Sigmoid colon (tissue), 7 donors: Measurements from ENCODE around the gene GPR150. TPM values are rescaled to one million over a fixed set of nuclear protein-coding genes. Genes with fewer than 3 reads are reported as not detected.

Experiments
- DNase-seq: peaks from one replicate; pipeline ENCODE4 v3.0.0-alpha.2; 2019
- H3K27ac ChIP-seq, 4 donors: fragments of 200-600 bp; sonication (generic); one replicate each; pipeline ENCODE4 v1.5.1; 2016 to 2019; ENCODE audit warnings: mild to moderate bottlenecking in 1 of 4
- H3K27me3 ChIP-seq, 3 donors: fragments of 200-600 bp; sonication (generic); one replicate each; pipeline ENCODE4 v1.5.1; 2019; ENCODE audit warnings: mild to moderate bottlenecking in 1 of 3
- H3K36me3 ChIP-seq, 4 donors: fragments of 200-600 bp; sonication (generic); one replicate each; pipeline ENCODE4 v1.5.1; 2016 to 2019
- H3K4me1 ChIP-seq, 4 donors: fragments of 200-600 bp; sonication (generic); one replicate each; pipeline ENCODE4 v1.5.1; 2017 to 2019
- H3K4me3 ChIP-seq, 4 donors: fragments of 200-600 bp; sonication (generic); one replicate each; pipeline ENCODE4 v1.5.1; 2017 to 2019; ENCODE audit warnings: mild to moderate bottlenecking in 2 of 4, moderate library complexity in 1 of 4
- H3K9me3 ChIP-seq, 4 donors: fragments of 200-600 bp in 3 of 4; sonication (generic) in 3 of 4; one replicate each; pipeline versions ENCODE4 v1.5.1 to v1.6.1; 2013 to 2019
- EP300 ChIP-seq, 4 donors: sonication (generic); formaldehyde crosslinking; IDR thresholded peaks; one replicate each; pipeline ENCODE4 v1.6.1; 2017; ENCODE audit warnings: antibody characterized with exemption in 4 of 4
- POLR2A ChIP-seq, 2 donors: fragments of 450-650 bp; IDR thresholded peaks; one replicate each; pipeline ENCODE4 v1.6.1; 2016; ENCODE audit warnings: antibody characterized with exemption in 2 of 2, mild to moderate bottlenecking in 2 of 2, moderate library complexity in 2 of 2
- POLR2AphosphoS5 ChIP-seq, 4 donors: sonication (generic); formaldehyde crosslinking; IDR thresholded peaks; one replicate each; pipeline ENCODE4 v1.6.1; 2017; ENCODE audit warnings: antibody characterized with exemption in 4 of 4
- WGBS, 2 donors: extraction: QIAGEN DNeasy Blood & Tissue Kit; methylation state at CpG; one replicate each; pipeline ENCODE4 v1.1.7; 2013; 5-methylcytosine and 5-hydroxymethylcytosine counted together
- intact Hi-C: fragments of 100-400 bp; cut with DNase I; formaldehyde crosslinking; loops from one replicate; pipeline ENCODE4 v1.15.1; 2023
- polyA plus RNA-seq, 3 donors: library from polyadenylated mRNA; stranded (reverse); fragments of 200-250 nt; gene quantifications; one replicate each; pipeline ENCODE4 v1.2.3, GENCODE V29; 2013
- total RNA-seq, 4 donors: library from RNA; depleted of rRNA; stranded (reverse); fragments of >200 nt; gene quantifications; one replicate each; pipeline ENCODE4 v1.1.0, GENCODE V29; 2016
- TF ChIP-seq, protein P1 (sequence below), 4 experiments: fragments of 450-650 bp in 3 of 4; fragments of 200-600 bp in 1 of 4; IDR thresholded peaks; one replicate each; pipeline ENCODE4 v1.5.1; 2016 to 2019; ENCODE audit warnings: antibody characterized with exemption in 4 of 4, mild to moderate bottlenecking in 3 of 4, moderate library complexity in 2 of 4
- donor health status: healthy with polysubstance abuse.
- donor health status: Bipolar disorder and iron deficiency.
- donor health status: healthy.

GPR150 gene
- total and polyA plus RNA-seq, 7 donors = 0.14 to 0.60 (median 0.36) TPM; not detected in 3

DNA sequence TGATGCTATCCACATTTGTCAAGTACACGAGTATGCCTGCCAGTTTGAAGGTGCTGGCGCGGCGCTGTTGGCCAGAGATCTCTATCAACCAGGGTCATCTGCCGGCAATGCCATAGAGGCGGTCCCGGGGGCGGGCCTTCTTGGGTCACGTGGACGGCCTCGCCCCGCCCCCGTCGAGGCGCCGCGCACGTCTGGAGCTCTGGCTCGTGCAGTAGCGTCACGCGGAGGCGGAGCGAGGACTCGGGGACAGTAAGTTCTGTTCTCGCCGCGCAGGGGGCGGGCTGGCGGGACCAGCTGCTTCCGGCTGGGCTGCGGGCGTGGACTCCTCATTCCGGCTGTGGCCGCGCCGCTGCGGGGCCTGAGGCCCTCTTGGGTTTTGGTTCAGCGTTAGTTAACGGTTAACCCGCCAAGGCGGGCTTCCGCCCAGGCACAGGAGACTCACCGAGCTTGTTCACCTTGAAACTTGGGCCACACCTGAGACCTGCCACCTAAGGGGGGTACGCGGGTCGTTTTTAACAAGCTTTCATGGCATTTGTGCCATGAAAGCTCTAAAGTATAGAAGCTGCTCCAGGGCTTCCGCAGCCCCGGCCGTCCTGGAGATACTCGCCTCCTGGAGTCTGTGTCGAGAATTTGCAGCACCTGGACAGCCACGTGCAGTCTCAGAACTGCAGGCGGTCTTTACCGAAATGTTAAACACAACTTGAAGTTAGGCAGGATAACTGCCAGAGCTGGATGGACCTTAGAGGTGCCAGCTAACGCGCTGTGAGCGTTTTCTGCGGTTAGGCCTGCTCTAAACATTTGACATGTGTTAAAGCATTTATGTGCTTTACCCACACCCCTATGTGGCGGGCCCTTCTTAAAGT, 26.9 kb downstream of the GPR150 start, which contains the start of gene RFESD:
Gene RFESD, plus strand, starts transcription at position 209 of the 863 bp plus-strand sequence. CDS start 5,495 bp downstream, outside the sequence.
- no peaks in the 10 kb centered on the region for H3K9me3 ChIP-seq
- peak within 1 kb of the TSS; percentile 54 to 60 (median 56) for H3K4me3 ChIP-seq
- no peaks in the 10 kb centered on the region for H3K27me3 ChIP-seq
- H3K4me1 ChIP-seq = peaks cover 0 to 11% (median 5%) of the 10 kb centered on the region in 4 donors
- WGBS, 2 donors = 1% methylated on average over 60 of the region's 60 CpGs
- no peaks in the 10 kb centered on the region for H3K36me3 ChIP-seq
- intact Hi-C loops = loop anchor here (2.0 to 10.0 kb wide), 5 partner anchors 89 to 958 kb away; partner anchors contain the start of genes ARSK, ELL2 and GLRX
- DNase-seq = peak; percentile 100
- H3K27ac ChIP-seq = peak within 1 kb of the TSS; percentile 93 to 96 (median 94)
- TF ChIP-seq POLR2A (IDR thresholded peaks at IDR 0.05) (peak; percentile 97), POLR2AphosphoS5 (IDR thresholded peaks at IDR 0.05) (peak; percentile 97 to 99 (median 99)), EP300 (IDR thresholded peaks at IDR 0.05) (peak; percentile 98 to 100 (median 98))
- TF ChIP-seq, protein P1, sequence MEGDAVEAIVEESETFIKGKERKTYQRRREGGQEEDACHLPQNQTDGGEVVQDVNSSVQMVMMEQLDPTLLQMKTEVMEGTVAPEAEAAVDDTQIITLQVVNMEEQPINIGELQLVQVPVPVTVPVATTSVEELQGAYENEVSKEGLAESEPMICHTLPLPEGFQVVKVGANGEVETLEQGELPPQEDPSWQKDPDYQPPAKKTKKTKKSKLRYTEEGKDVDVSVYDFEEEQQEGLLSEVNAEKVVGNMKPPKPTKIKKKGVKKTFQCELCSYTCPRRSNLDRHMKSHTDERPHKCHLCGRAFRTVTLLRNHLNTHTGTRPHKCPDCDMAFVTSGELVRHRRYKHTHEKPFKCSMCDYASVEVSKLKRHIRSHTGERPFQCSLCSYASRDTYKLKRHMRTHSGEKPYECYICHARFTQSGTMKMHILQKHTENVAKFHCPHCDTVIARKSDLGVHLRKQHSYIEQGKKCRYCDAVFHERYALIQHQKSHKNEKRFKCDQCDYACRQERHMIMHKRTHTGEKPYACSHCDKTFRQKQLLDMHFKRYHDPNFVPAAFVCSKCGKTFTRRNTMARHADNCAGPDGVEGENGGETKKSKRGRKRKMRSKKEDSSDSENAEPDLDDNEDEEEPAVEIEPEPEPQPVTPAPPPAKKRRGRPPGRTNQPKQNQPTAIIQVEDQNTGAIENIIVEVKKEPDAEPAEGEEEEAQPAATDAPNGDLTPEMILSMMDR (IDR thresholded peaks at IDR 0.05) = no peak

- H3K4me1 ChIP-seq = peaks cover 0 to 11% (median 5%) of the 10 kb centered on the region in 4 donors
- H3K27ac ChIP-seq = peak overlapping the region; percentile 93 to 96 (median 94)
- H3K27me3 ChIP-seq = no peaks in the 10 kb centered on the region
- H3K4me3 ChIP-seq = peak overlapping the region in 1 of 4 donors; percentile 60
- no peaks in the 10 kb centered on the region for H3K9me3 ChIP-seq
- intact Hi-C loops = loop anchor here (2.0 to 10.0 kb wide), 5 partner anchors 91 to 957 kb away; partner anchors contain the start of genes ARSK, ELL2 and GLRX
- no peak for DNase-seq
- TF ChIP-seq, protein P1 (IDR thresholded peaks at IDR 0.05) = no peak
- no peak for TF ChIP-seq POLR2A (IDR thresholded peaks at IDR 0.05)
- no peak for TF ChIP-seq POLR2AphosphoS5 (IDR thresholded peaks at IDR 0.05)
- TF ChIP-seq EP300 (IDR thresholded peaks at IDR 0.05) = no peak
- H3K36me3 ChIP-seq = peaks cover 0 to 5% (median 0%) of the 10 kb centered on the region in 4 donors
- WGBS, 2 donors = 77 to 79% methylated on average over 12 of the region's 12 CpGs
Observed at GRCh38 chr5:95647886-95648860, 28.3 kb downstream of the GPR150 start.

GRCh38 chr5:95649274-95649673, 29.4 kb downstream of the GPR150 start:
- Histone ChIP-seq H3K27me3 (no peaks in the 10 kb centered on the region), H3K9me3 (no peaks in the 10 kb centered on the region), H3K36me3 (peaks cover 0 to 5% (median 0%) of the 10 kb centered on the region in 4 donors), H3K4me3 (no peak overlapping the region), H3K4me1 (peaks cover 0 to 11% (median 5%) of the 10 kb centered on the region in 4 donors), H3K27ac (no peak overlapping the region)
- intact Hi-C loops = loop anchor here (5.0 to 10.0 kb wide), 4 partner anchors 92 to 956 kb away; partner anchors contain the start of genes ARSK and GLRX
- no peak for DNase-seq
- TF ChIP-seq EP300 (IDR thresholded peaks at IDR 0.05) (no peak), POLR2A (IDR thresholded peaks at IDR 0.05) (no peak), POLR2AphosphoS5 (IDR thresholded peaks at IDR 0.05) (no peak)
- TF ChIP-seq, protein P1 (IDR thresholded peaks at IDR 0.05) = no peak

DNA sequence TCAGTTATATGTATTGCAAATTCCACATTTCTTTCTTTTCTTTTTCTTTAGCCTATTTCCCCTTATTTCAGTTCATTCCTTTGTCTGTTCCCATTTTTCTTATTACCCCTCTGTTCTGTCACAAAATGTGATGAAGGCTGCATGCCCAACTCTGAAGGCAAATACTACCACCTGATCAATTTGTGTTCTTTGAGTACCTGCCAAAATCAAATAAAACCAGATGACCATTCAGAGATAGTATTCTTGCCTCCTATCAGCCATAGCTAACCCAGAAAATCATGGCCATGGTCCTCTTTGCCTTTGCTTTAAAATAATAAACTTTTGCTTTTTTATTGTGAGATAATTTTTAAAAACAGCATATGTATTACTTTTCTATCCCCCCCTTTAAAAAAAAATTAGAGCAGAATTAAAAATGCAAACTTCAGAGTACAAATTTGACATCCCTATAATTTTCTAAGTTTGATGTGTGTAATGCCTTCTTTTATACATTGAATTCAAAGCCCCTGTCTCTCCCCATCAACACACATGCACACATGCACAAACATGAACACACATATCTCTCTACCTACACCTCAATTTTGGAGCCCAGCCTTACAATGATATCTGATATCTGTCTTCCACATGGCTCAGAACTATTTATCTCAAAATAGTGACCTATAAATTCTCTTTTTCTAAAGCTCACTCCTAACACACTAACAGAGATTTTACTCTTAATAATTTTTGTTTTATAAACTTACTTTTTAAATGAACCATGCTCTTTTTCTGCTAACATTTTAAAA, 30.1 kb downstream of the GPR150 start:
- intact Hi-C loops = loop anchor here (5.0 to 10.0 kb wide), 4 partner anchors 93 to 955 kb away; partner anchors contain the start of genes ARSK and GLRX
- Histone ChIP-seq H3K27ac (no peak overlapping the region), H3K4me1 (peaks cover 0 to 11% (median 5%) of the 10 kb centered on the region in 4 donors), H3K9me3 (no peaks in the 10 kb centered on the region), H3K27me3 (no peaks in the 10 kb centered on the region), H3K36me3 (peaks cover 0 to 5% (median 0%) of the 10 kb centered on the region in 4 donors), H3K4me3 (no peak overlapping the region)
- no peak for TF ChIP-seq EP300 (IDR thresholded peaks at IDR 0.05)
- TF ChIP-seq POLR2AphosphoS5 (IDR thresholded peaks at IDR 0.05) = no peak
- TF ChIP-seq, protein P1 (IDR thresholded peaks at IDR 0.05) = no peak
- TF ChIP-seq POLR2A (IDR thresholded peaks at IDR 0.05) = no peak
- DNase-seq = no peak
